Measurements from ENCODE around the gene ZNF611. TPM values are rescaled to one million over a fixed set of nuclear protein-coding genes. Genes with fewer than 3 reads are reported as not detected.
A peak's percentile ranks its signal among the peaks of the same experiment; 100 is the strongest.
"Not testable (repeated sequence)": the region's sequence is repeated elsewhere in the genome, so short reads cannot be mapped to it uniquely, and the experiment has no call there.

The ZNF611 gene
- polyA plus RNA-seq (2013), result 7.1 TPM

- 2% methylated on average over 23 of the region's 38 CpGs for WGBS (ENCODE audit: insufficient coverage)
- peak; percentile 95 to 97 (median 97) for DNase-seq
- H3K27me3 ChIP-seq (replicated peaks in 2 of 5; ENCODE audit: control insufficient read depth in 4 of 5, insufficient read depth in 5 of 5, low read length in 4 of 5), result no peaks in the 10 kb centered on the region
- ChIA-PET CTCF (interaction anchor here (0.7 to 1.2 kb wide), 3 partner anchors 11 to 259 kb away, joined by 3 read pairs; no protein-coding TSS in a partner anchor), POLR2A (no interaction called here)
- H3K4me3 ChIP-seq (ENCODE audit: control insufficient read depth in 1 of 7, extremely low read depth in 1 of 7, insufficient read depth in 4 of 7, low read depth in 2 of 7, low read length in 6 of 7), result peak within 1 kb of the TSS; percentile 87 to 97 (median 90)
- H3K4me1 ChIP-seq (ENCODE audit: control extremely low read depth in 1 of 4, control insufficient read depth in 4 of 4, insufficient read depth in 4 of 4, low read length in 3 of 4), result peaks cover 0 to 15% (median 9%) of the 10 kb centered on the region in 4 experiments
- peak within 1 kb of the TSS; percentile 85 to 94 for H3K27ac ChIP-seq (ENCODE audit: insufficient read depth in 1 of 2, low read depth in 1 of 2, low read length in 2 of 2, poor library complexity in 1 of 2, severe bottlenecking in 2 of 2)
- H3K36me3 ChIP-seq (ENCODE audit: control insufficient read depth in 4 of 4, insufficient read depth in 4 of 4, low read length in 3 of 4), result no peaks in the 10 kb centered on the region
- peaks cover 0 to 3% (median 0%) of the 10 kb centered on the region in 5 experiments for H3K9me3 ChIP-seq (ENCODE audit: control extremely low read depth in 1 of 5, control insufficient read depth in 4 of 5, insufficient read depth in 2 of 5, low read depth in 1 of 5, low read length in 4 of 5)
These were observed at the start of gene ZNF611 for GRCh38 chr19:52734893-52735661. ZNF611 (minus strand) TSS chr19:52735044; CDS start chr19:52715894, 19,150 bp downstream.

- H3K27ac ChIP-seq (ENCODE audit: insufficient read depth in 1 of 2, low read depth in 1 of 2, low read length in 2 of 2, poor library complexity in 1 of 2, severe bottlenecking in 2 of 2); H3K4me3 ChIP-seq (ENCODE audit: control insufficient read depth in 1 of 7, extremely low read depth in 1 of 7, insufficient read depth in 4 of 7, low read depth in 2 of 7, low read length in 6 of 7); H3K27me3 ChIP-seq (replicated peaks in 2 of 5; ENCODE audit: control insufficient read depth in 4 of 5, insufficient read depth in 5 of 5, low read length in 4 of 5); DNase-seq; H3K9me3 ChIP-seq (ENCODE audit: control extremely low read depth in 1 of 5, control insufficient read depth in 4 of 5, insufficient read depth in 2 of 5, low read depth in 1 of 5, low read length in 4 of 5); CTCF ChIA-PET; POLR2A ChIA-PET: not testable (repeated sequence)
- Histone ChIP-seq H3K4me1 (ENCODE audit: control extremely low read depth in 1 of 4, control insufficient read depth in 4 of 4, insufficient read depth in 4 of 4, low read length in 3 of 4) (peaks cover 0 to 21% (median 8%) of the 10 kb centered on the region in 4 experiments), H3K36me3 (ENCODE audit: control insufficient read depth in 4 of 4, insufficient read depth in 4 of 4, low read length in 3 of 4) (peaks cover 0 to 23% (median 13%) of the 10 kb centered on the region in 4 experiments)
- no CpG with 5 or more reads among the region's 2 CpGs for WGBS (ENCODE audit: insufficient coverage)
These were observed 48.0 kb upstream of the ZNF611 start for GRCh38 chr19:52782864-52783263.

GRCh38 chr19:52778811-52779210 is 44.0 kb upstream of the ZNF611 start:
- peak; percentile 8 to 46 (median 44) for DNase-seq
- CTCF ChIA-PET, result no interaction called here
- Histone ChIP-seq H3K27me3 (replicated peaks in 2 of 5; ENCODE audit: control insufficient read depth in 4 of 5, insufficient read depth in 5 of 5, low read length in 4 of 5) (no peaks in the 10 kb centered on the region), H3K27ac (ENCODE audit: insufficient read depth in 1 of 2, low read depth in 1 of 2, low read length in 2 of 2, poor library complexity in 1 of 2, severe bottlenecking in 2 of 2) (peak overlapping the region in 1 of 2 experiments; percentile 43), H3K4me3 (ENCODE audit: control insufficient read depth in 1 of 7, extremely low read depth in 1 of 7, insufficient read depth in 4 of 7, low read depth in 2 of 7, low read length in 6 of 7) (no peak overlapping the region), H3K9me3 (ENCODE audit: control extremely low read depth in 1 of 5, control insufficient read depth in 4 of 5, insufficient read depth in 2 of 5, low read depth in 1 of 5, low read length in 4 of 5) (peaks cover 0 to 17% (median 3%) of the 10 kb centered on the region in 5 experiments), H3K4me1 (ENCODE audit: control extremely low read depth in 1 of 4, control insufficient read depth in 4 of 4, insufficient read depth in 4 of 4, low read length in 3 of 4) (peaks cover 0 to 8% (median 0%) of the 10 kb centered on the region in 4 experiments), H3K36me3 (ENCODE audit: control insufficient read depth in 4 of 4, insufficient read depth in 4 of 4, low read length in 3 of 4) (peaks cover 5 to 53% (median 26%) of the 10 kb centered on the region in 4 experiments)
- no CpG with 5 or more reads among the region's 3 CpGs for WGBS (ENCODE audit: insufficient coverage)
- POLR2A ChIA-PET, result no interaction called here

GRCh38 chr19:52756447-52756846 is 21.6 kb upstream of the ZNF611 start:
- H3K4me1 ChIP-seq (ENCODE audit: control extremely low read depth in 1 of 4, control insufficient read depth in 4 of 4, insufficient read depth in 4 of 4, low read length in 3 of 4); DNase-seq; H3K9me3 ChIP-seq (ENCODE audit: control extremely low read depth in 1 of 5, control insufficient read depth in 4 of 5, insufficient read depth in 2 of 5, low read depth in 1 of 5, low read length in 4 of 5); H3K27me3 ChIP-seq (replicated peaks in 2 of 5; ENCODE audit: control insufficient read depth in 4 of 5, insufficient read depth in 5 of 5, low read length in 4 of 5); H3K27ac ChIP-seq (ENCODE audit: insufficient read depth in 1 of 2, low read depth in 1 of 2, low read length in 2 of 2, poor library complexity in 1 of 2, severe bottlenecking in 2 of 2); H3K36me3 ChIP-seq (ENCODE audit: control insufficient read depth in 4 of 4, insufficient read depth in 4 of 4, low read length in 3 of 4); CTCF ChIA-PET; POLR2A ChIA-PET; H3K4me3 ChIP-seq (ENCODE audit: control insufficient read depth in 1 of 7, extremely low read depth in 1 of 7, insufficient read depth in 4 of 7, low read depth in 2 of 7, low read length in 6 of 7): not testable (repeated sequence)
- WGBS (ENCODE audit: insufficient coverage), result 100% methylated on average over 1 of the region's 2 CpGs

GRCh38 chr19:52749780-52750179 is 14.9 kb upstream of the ZNF611 start:
- Histone ChIP-seq H3K27me3 (replicated peaks in 2 of 5; ENCODE audit: control insufficient read depth in 4 of 5, insufficient read depth in 5 of 5, low read length in 4 of 5) (no peaks in the 10 kb centered on the region), H3K27ac (ENCODE audit: insufficient read depth in 1 of 2, low read depth in 1 of 2, low read length in 2 of 2, poor library complexity in 1 of 2, severe bottlenecking in 2 of 2) (no peak overlapping the region), H3K36me3 (ENCODE audit: control insufficient read depth in 4 of 4, insufficient read depth in 4 of 4, low read length in 3 of 4) (no peaks in the 10 kb centered on the region), H3K4me3 (ENCODE audit: control insufficient read depth in 1 of 7, extremely low read depth in 1 of 7, insufficient read depth in 4 of 7, low read depth in 2 of 7, low read length in 6 of 7) (no peak overlapping the region), H3K9me3 (ENCODE audit: control extremely low read depth in 1 of 5, control insufficient read depth in 4 of 5, insufficient read depth in 2 of 5, low read depth in 1 of 5, low read length in 4 of 5) (no peaks in the 10 kb centered on the region), H3K4me1 (ENCODE audit: control extremely low read depth in 1 of 4, control insufficient read depth in 4 of 4, insufficient read depth in 4 of 4, low read length in 3 of 4) (peaks cover 0 to 5% (median 0%) of the 10 kb centered on the region in 4 experiments)
- ChIA-PET POLR2A (no interaction called here), CTCF (no interaction called here)
- WGBS (ENCODE audit: insufficient coverage), result 14% methylated on average over 1 of the region's 4 CpGs
- peak; percentile 9 to 68 (median 36) for DNase-seq

- POLR2A ChIA-PET, result no interaction called here
- no peaks in the 10 kb centered on the region for H3K36me3 ChIP-seq (ENCODE audit: control insufficient read depth in 4 of 4, insufficient read depth in 4 of 4, low read length in 3 of 4)
- H3K4me3 ChIP-seq (ENCODE audit: control insufficient read depth in 1 of 7, extremely low read depth in 1 of 7, insufficient read depth in 4 of 7, low read depth in 2 of 7, low read length in 6 of 7), result peak overlapping the region in 1 of 7 experiments; percentile 18
- no peak overlapping the region for H3K27ac ChIP-seq (ENCODE audit: insufficient read depth in 1 of 2, low read depth in 1 of 2, low read length in 2 of 2, poor library complexity in 1 of 2, severe bottlenecking in 2 of 2)
- WGBS (ENCODE audit: insufficient coverage), result 33% methylated on average over 2 of the region's 8 CpGs
- H3K27me3 ChIP-seq (replicated peaks in 2 of 5; ENCODE audit: control insufficient read depth in 4 of 5, insufficient read depth in 5 of 5, low read length in 4 of 5), result no peaks in the 10 kb centered on the region
- CTCF ChIA-PET, result interaction anchor here (0.9 kb wide), 1 partner anchor 500 kb away, joined by 3 read pairs; no protein-coding TSS in a partner anchor
- H3K4me1 ChIP-seq (ENCODE audit: control extremely low read depth in 1 of 4, control insufficient read depth in 4 of 4, insufficient read depth in 4 of 4, low read length in 3 of 4), result peaks cover 0 to 5% (median 0%) of the 10 kb centered on the region in 4 experiments
- H3K9me3 ChIP-seq (ENCODE audit: control extremely low read depth in 1 of 5, control insufficient read depth in 4 of 5, insufficient read depth in 2 of 5, low read depth in 1 of 5, low read length in 4 of 5), result peaks cover 0 to under 1% (median 0%) of the 10 kb centered on the region in 5 experiments
- DNase-seq, result peak; percentile 49 to 74 (median 71)
These were observed 13.6 kb upstream of the ZNF611 start for GRCh38 chr19:52748336-52748950.

- H3K36me3 ChIP-seq (ENCODE audit: control insufficient read depth in 4 of 4, insufficient read depth in 4 of 4, low read length in 3 of 4); DNase-seq; H3K27ac ChIP-seq (ENCODE audit: insufficient read depth in 1 of 2, low read depth in 1 of 2, low read length in 2 of 2, poor library complexity in 1 of 2, severe bottlenecking in 2 of 2); H3K27me3 ChIP-seq (replicated peaks in 2 of 5; ENCODE audit: control insufficient read depth in 4 of 5, insufficient read depth in 5 of 5, low read length in 4 of 5); H3K4me3 ChIP-seq (ENCODE audit: control insufficient read depth in 1 of 7, extremely low read depth in 1 of 7, insufficient read depth in 4 of 7, low read depth in 2 of 7, low read length in 6 of 7); H3K9me3 ChIP-seq (ENCODE audit: control extremely low read depth in 1 of 5, control insufficient read depth in 4 of 5, insufficient read depth in 2 of 5, low read depth in 1 of 5, low read length in 4 of 5); POLR2A ChIA-PET: not testable (repeated sequence)
- whole genome bisulfite sequencing (ENCODE audit: insufficient coverage), result 86% methylated on average over 5 of the region's 10 CpGs
- CTCF ChIA-PET, result interaction anchor here (0.9 to 2.1 kb wide), 2 partner anchors 11 to 498 kb away, joined by 3 to 10 read pairs; partner anchors contain the start of gene ZNF611
- H3K4me1 ChIP-seq (ENCODE audit: control extremely low read depth in 1 of 4, control insufficient read depth in 4 of 4, insufficient read depth in 4 of 4, low read length in 3 of 4), result peaks cover 0 to 11% (median 0%) of the 10 kb centered on the region in 4 experiments
These were observed 11.1 kb upstream of the ZNF611 start for GRCh38 chr19:52745919-52746318.
